Heart right ventricle (tissue), 16 donors: Measurements from ENCODE around the gene ZNF280D. TPM values are rescaled to one million over a fixed set of nuclear protein-coding genes. Genes with fewer than 3 reads are reported as not detected.
"Not testable (repeated sequence)": the region's sequence is repeated elsewhere in the genome, so short reads cannot be mapped to it uniquely, and the experiment has no call there.

Experiments used
- ATAC-seq, 8 donors: fragments of 200-7000 bp; cut with Tn5 transposase; one replicate each; pipeline ENCODE4 v1.9.1; 2020; ENCODE audit warnings: mild to moderate bottlenecking in 8 of 8, moderate library complexity in 8 of 8, moderate number of reproducible peaks in 1 of 8
- DNase-seq, 2 donors: peaks; one replicate each; pipeline ENCODE4 v3.0.0-alpha.2; 2020
- H3K27ac ChIP-seq, 10 donors: fragments of 200-600 bp; sonication (generic) in 2 of 10; one replicate each; pipeline versions ENCODE4 v1.5.0 to v1.8.0; 2020 to 2022; ENCODE audit warnings: mild to moderate bottlenecking in 3 of 10
- H3K27me3 ChIP-seq, 7 donors: fragments of 200-600 bp; one replicate each; pipeline ENCODE4 v1.8.0; 2021 to 2022; ENCODE audit warnings: mild to moderate bottlenecking in 2 of 7
- H3K36me3 ChIP-seq, 9 donors: fragments of 200-600 bp; sonication (generic) in 1 of 9; one replicate each; pipeline versions ENCODE4 v1.5.0 to v1.8.0; 2020 to 2022; ENCODE audit warnings: mild to moderate bottlenecking in 2 of 9
- H3K4me1 ChIP-seq, 9 donors: fragments of 200-600 bp; sonication (generic) in 1 of 9; one replicate each; pipeline versions ENCODE4 v1.5.0 to v1.8.0; 2020 to 2022; ENCODE audit warnings: mild to moderate bottlenecking in 4 of 9
- H3K4me3 ChIP-seq, 10 donors: fragments of 200-600 bp; sonication (generic) in 2 of 10; one replicate each; pipeline versions ENCODE4 v1.5.0 to v1.8.0; 2020 to 2022; ENCODE audit warnings: mild to moderate bottlenecking in 7 of 10, moderate library complexity in 2 of 10
- H3K9me3 ChIP-seq, 11 donors: fragments of 200-600 bp in 10 of 11; sonication (generic) in 2 of 11; one replicate each; pipeline versions ENCODE4 v1.5.0 to v1.8.0; 2013 to 2022; ENCODE audit warnings: mild to moderate bottlenecking in 2 of 11, control low read depth in 1 of 11, moderate library complexity in 1 of 11
- CTCF ChIP-seq, 9 donors: fragments of 200-600 bp; sonication (generic) in 2 of 9; IDR thresholded peaks; one replicate each; pipeline versions ENCODE4 v1.5.0 to v1.8.0; 2021 to 2022; ENCODE audit warnings: antibody characterized with exemption in 9 of 9, mild to moderate bottlenecking in 5 of 9, moderate library complexity in 1 of 9
- WGBS, 2 donors: extraction: QIAGEN DNeasy Blood & Tissue Kit; methylation state at CpG; one replicate each; pipeline ENCODE4 v1.1.7; 2013; ENCODE audit warnings: inconsistent platforms in 1 of 2; 5-methylcytosine and 5-hydroxymethylcytosine counted together
- intact Hi-C, 10 donors: fragments of 100-400 bp; cut with DNase I; formaldehyde crosslinking; loops; one replicate each; pipeline versions ENCODE4 v1.11.1 to v1.14.2; 2022
- polyA plus RNA-seq, 2 donors: library from polyadenylated mRNA; stranded (reverse); fragments of 200-250 nt; gene quantifications; one replicate each; pipeline ENCODE4 v1.2.3, GENCODE V29; 2013
- total RNA-seq, 10 donors: library from RNA; stranded (reverse); fragmentation: NEBNext Ultra II Directional in 3 of 10; extraction: Animal tissue kit (Norgen Biotek cat#: 25700) in 3 of 10; gene quantifications; one replicate each; pipeline versions ENCODE4 v1.2.1 to v1.2.4, GENCODE V29; 2021 to 2023
- donor health status: Arrhythmogenic right ventricular cardiomyopathy.
- donor health status: ischemic (EF 13 %, LVEDD 7.1; RV severe dilation, severe dysfunction).
- donor health status: healthy with polysubstance abuse.
- donor health status: DM: no; HTN: yes; CAD: no.
- donor health status: DM: no; HTN: no; CAD: no.
- donor health status: ischemic (EF 25% LVEDD 6.9; RV normal size, moderate dysfunction).
- donor health status: ischemic (EF 25% LVEDD 5.7; RV mildly dilated, moderate dysfunction).
- donor health status: healthy.
- donor health status: DM: yes; HTN: yes; CAD: no.
- donor health status: Ischemic cardiomyopathy.
- donor health status: ischemic (EF 35%, LVEDD 5.7; RV mildly dilated, moderate dysfunction).
- donor health status: nonischemic (EF 11% LVEDD 7.7; RV severe dilation, severe dysfunction).
- donor health status: DM: yes; HTN: yes; CAD: no.
- donor health status: PGD.
- donor health status: ischemic (EF 29% LVEDD 5.4; RV normal size, mild dysfunction).
- donor health status: nonischemic (EF 23%, LVEDD 6.1; RV moderate dilation, normal function).

The ZNF280D gene
- total and polyA plus RNA-seq, 12 donors: 6.9 to 42.4 (median 24.9) TPM

- intact Hi-C loops: no loop called here
- peaks cover 0 to 57% (median 25%) of the 10 kb centered on the region in 9 donors for H3K4me1 ChIP-seq
- no peak overlapping the region for H3K4me3 ChIP-seq
- no peak overlapping the region for H3K27ac ChIP-seq
- no peaks in the 10 kb centered on the region for H3K36me3 ChIP-seq
- DNase-seq (no peak), ATAC-seq (no peak)
- H3K27me3 ChIP-seq: no peaks in the 10 kb centered on the region
- H3K9me3 ChIP-seq: no peaks in the 10 kb centered on the region
- TF ChIP-seq CTCF (IDR thresholded peaks at IDR 0.05): no peak
Observed at GRCh38 chr15:56715220-56715619, 18.1 kb downstream of the ZNF280D start.

DNA sequence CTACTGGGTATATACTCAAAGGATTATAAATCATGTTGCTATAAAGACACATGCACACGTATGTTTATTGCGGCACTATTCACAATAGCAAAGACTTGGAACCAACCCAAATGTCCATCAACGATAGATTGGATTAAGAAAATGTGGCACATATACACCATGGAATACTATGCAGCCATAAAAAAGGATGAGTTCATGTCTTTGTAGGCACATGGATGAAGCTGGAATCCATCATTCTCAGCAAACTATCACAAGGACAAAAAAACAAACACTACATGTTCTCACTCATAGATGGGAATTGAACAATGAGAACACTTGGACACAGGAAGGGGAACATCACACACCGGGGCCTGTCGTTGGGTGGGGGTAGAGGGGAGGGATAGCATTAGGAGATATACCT lies 23.8 kb downstream of the ZNF280D start:
- intact Hi-C loops, H3K27ac ChIP-seq, H3K4me3 ChIP-seq: not testable (repeated sequence)

DNA sequence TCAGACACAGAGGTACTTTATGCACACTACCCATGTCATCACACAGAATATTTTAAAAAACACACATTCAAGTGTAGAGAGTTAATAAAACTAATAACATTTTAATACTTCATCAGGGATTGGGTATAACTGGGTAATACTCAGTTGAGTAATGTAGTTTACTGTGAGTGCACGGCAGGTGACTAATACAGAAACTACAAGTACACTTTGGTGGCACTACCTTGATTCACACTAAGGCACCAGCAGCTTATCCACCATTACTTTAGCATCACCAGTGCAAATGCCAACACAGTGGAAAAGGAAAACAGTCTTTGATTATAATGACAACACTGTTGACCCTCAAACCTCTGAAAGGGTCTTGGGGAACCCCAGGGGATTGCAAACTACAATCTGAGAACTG lies 33.6 kb downstream of the ZNF280D start:
- Histone ChIP-seq H3K27ac (no peak overlapping the region), H3K9me3 (no peaks in the 10 kb centered on the region), H3K4me3 (no peak overlapping the region), H3K27me3 (no peaks in the 10 kb centered on the region), H3K4me1 (peaks cover 0 to 7% (median 0%) of the 10 kb centered on the region in 9 donors), H3K36me3 (peaks cover 0 to 86% (median 30%) of the 10 kb centered on the region in 9 donors)
- no peak for TF ChIP-seq CTCF (IDR thresholded peaks at IDR 0.05)
- intact Hi-C loops: no loop called here
- ATAC-seq (no peak), DNase-seq (no peak)
- WGBS, 2 donors: 94% methylated on average over 1 of the region's 1 CpG

More for the DNA sequence above, 23.8 kb downstream of the ZNF280D start:
- H3K4me1 ChIP-seq: peaks cover 0 to 11% (median 0%) of the 10 kb centered on the region in 9 donors
- peaks cover 0 to 12% (median 0%) of the 10 kb centered on the region in 11 donors for H3K9me3 ChIP-seq
- 99 to 100% methylated on average over 3 to 5 of the region's 5 CpGs for WGBS, 2 donors
- H3K27me3 ChIP-seq, ATAC-seq, DNase-seq: not testable (repeated sequence)
- H3K36me3 ChIP-seq: peaks cover 0 to 25% (median 3%) of the 10 kb centered on the region in 9 donors

DNA sequence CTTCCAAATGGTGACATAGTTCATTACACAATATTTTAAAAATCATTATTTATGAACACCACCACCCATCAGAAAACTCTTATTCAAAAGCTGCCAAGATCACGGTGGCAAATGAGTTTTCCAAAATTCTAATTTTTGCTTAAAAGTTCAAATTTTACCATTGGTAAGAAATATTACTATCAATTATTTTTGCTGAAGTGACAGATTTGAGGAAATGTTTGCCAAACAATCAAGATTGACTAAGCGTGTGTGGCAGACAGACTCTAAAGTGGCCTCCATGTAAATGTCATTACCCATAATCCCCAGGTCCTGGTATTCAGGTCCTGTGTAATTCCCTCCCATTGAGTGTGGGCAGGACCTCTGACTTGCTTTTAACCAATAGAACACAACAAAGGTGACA lies 35.0 kb downstream of the ZNF280D start:
- Histone ChIP-seq H3K27me3 (no peaks in the 10 kb centered on the region), H3K36me3 (peaks cover 0 to 73% (median 23%) of the 10 kb centered on the region in 9 donors), H3K4me1 (peaks cover 0 to 7% (median 0%) of the 10 kb centered on the region in 9 donors), H3K27ac (no peak overlapping the region), H3K9me3 (no peaks in the 10 kb centered on the region), H3K4me3 (no peak overlapping the region)
- ATAC-seq: no peak
- 95 to 97% methylated on average over 2 of the region's 2 CpGs for WGBS, 2 donors
- DNase-seq: no peak
- intact Hi-C loops: no loop called here
- no peak for TF ChIP-seq CTCF (IDR thresholded peaks at IDR 0.05)

- no peaks in the 10 kb centered on the region for H3K27me3 ChIP-seq
- peaks cover 0 to 7% (median 0%) of the 10 kb centered on the region in 9 donors for H3K4me1 ChIP-seq
- H3K4me3 ChIP-seq: no peak overlapping the region
- peaks cover 0 to 56% (median 8%) of the 10 kb centered on the region in 9 donors for H3K36me3 ChIP-seq
- DNase-seq (no peak), ATAC-seq (no peak)
- 79 to 86% methylated on average over 3 of the region's 3 CpGs for WGBS, 2 donors
- intact Hi-C loops: no loop called here
- no peak overlapping the region for H3K27ac ChIP-seq
- no peaks in the 10 kb centered on the region for H3K9me3 ChIP-seq
- no peak for TF ChIP-seq CTCF (IDR thresholded peaks at IDR 0.05)
Observed at GRCh38 chr15:56693761-56694160, 39.5 kb downstream of the ZNF280D start.
